ENCODE data around the gene MALSU1.
"Not testable (repeated sequence)": the region's sequence is repeated elsewhere in the genome, so short reads cannot be mapped to it uniquely, and the experiment has no call there.

MALSU1 gene

DNA sequence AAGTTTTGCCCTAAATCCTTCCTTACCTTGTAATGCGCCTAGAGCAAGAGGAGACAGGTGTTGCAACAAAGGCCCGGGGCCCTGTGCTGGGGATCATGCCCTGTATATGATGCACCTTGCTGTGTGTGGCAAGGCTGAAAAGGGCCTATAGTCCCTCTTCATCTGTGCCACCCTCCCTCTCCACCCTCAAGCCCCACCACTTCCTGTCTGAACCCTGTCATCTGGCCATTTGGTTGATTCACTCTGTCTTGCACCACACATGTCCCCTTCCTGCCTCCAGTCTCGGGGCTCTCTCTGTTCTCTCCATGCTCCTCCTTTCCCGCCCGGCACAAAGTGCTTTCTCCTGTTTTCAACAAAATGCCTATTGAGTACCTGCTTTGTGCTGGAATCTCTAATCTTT is 11.5 kb upstream of the MALSU1 start:
- no peak for DNase-seq

GRCh38 chr7:23290993-23291392 is 8.1 kb upstream of the MALSU1 start:
- DNase-seq: no peak

GRCh38 chr7:23291957-23292560 is 7.1 kb upstream of the MALSU1 start:
- no peak for DNase-seq

DNA sequence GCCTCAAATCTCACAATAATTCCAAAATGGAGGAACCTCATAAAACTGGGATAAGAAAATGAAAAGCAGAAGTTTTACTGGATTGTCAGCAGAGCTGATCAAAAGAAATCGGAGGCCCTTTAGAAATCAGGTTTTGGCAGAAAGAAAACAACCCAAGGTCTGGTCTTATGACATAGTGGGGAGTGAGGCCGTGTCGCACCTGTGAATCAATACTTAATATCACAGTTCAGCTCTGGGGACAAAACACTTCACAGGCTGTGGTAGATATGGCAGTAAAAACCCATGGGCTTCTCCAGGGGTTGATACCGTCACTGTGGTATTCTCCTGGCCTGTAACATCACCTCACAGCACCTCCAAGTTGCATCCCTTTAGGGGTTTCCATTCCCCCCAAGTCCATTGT is 6.5 kb upstream of the MALSU1 start:
- DNase-seq: no peak

- DNase-seq: no peak
Measured at GRCh38 chr7:23293500-23294073, 5.6 kb upstream of the MALSU1 start.

- no peak for DNase-seq
Measured at GRCh38 chr7:23294549-23295400, 4.4 kb upstream of the MALSU1 start.

- DNase-seq: no peak
Measured at GRCh38 chr7:23295401-23295697, 3.8 kb upstream of the MALSU1 start.

DNA sequence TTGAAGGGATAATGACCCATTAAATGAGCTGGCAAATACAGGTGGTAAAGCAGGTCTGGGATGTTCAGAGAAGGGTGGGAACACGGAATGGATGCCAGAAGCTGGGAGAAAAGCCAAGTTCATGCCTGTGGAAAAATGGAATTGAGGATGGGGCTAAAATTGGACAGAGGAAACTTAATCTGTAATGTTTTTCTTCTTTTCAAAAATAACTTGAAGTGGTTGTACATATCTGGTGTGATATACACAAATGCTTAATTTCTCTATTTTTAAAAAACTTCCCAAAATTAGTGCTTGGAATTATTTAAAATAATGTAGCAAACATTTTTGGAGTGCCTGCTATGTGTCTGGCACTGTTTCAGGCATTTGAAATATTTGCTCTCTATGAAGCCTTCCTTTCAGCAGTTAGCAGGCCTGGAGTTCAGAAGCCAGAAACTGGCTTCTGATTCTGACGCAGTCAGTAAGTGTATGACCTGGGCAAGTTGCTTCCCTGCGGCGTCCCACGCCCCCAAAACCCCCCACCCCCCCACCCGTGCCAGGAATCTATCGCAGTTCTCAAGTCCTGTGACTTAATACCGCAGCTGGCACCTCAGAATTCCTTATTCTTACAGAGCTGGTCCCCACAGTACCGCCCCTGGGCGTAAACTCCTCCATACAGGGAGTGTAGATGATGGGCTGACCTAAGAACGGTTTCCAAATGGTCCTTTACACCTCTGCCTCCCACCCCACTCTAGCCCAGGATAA is 828 bp upstream of the MALSU1 start:
- no peak for DNase-seq

- no peak for DNase-seq
Measured at GRCh38 chr7:23299770-23300300, 696 bp downstream of the MALSU1 start.

GRCh38 chr7:23306936-23307521 is 7.9 kb downstream of the MALSU1 start:
- no peak for DNase-seq

DNA sequence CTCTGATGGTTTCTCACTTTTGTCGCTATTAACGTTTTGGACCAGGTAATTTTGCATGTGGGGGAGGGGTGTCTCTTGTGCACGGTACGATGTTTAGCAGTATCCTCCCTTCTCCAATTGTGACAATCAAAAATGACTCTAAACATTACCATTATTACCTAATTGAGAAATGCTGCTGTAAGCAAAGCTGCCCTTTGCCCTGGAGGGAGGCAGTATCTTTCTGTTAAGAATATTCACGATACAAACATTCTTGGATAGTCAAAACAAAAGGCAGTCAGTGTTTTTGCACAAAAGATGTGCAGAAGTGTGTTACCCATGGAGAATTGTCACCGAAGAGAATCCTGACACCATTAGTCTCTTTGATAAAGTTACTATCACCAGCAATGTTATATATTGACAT is 9.6 kb downstream of the MALSU1 start:
- no peak for DNase-seq

DNA sequence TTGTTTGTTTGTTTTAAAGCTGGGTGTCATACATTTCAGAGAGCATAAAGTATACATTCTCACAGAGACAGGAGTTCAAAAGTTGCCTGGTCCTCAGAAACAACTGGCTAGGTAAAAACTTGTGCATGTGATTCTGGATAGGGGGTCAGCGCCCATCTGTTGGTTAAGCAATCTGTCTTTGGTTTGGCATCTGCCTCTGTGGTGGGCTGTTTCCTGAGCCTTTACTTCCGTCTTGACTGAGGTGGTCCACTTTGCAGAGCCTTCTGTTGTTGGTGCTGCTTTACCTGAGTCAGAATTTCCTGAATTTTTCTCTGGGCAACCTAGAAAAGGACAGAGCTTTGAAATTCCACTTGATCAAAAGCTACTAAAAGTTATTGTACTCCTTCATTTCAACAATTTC is 13.0 kb downstream of the MALSU1 start:
- DNase-seq: not testable (repeated sequence)

DNA sequence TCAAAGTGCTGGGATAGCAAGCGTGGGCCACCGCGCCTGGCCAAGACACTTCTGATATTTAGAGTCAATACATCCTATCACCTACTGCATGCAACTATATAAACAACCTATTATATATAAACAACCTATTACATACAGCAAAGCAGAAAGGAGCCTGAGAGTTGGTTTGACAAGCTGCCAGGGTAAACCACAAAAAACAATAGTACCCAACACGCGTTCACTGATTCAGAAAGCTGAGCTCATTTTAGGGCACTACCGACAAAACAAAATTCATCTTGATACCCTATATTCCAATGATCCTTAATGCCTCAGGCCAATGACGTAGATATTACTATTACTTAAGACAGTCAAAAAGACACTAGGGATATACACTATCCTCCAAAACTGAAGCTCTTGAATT is 16.2 kb downstream of the MALSU1 start:
- no peak for DNase-seq

DNA sequence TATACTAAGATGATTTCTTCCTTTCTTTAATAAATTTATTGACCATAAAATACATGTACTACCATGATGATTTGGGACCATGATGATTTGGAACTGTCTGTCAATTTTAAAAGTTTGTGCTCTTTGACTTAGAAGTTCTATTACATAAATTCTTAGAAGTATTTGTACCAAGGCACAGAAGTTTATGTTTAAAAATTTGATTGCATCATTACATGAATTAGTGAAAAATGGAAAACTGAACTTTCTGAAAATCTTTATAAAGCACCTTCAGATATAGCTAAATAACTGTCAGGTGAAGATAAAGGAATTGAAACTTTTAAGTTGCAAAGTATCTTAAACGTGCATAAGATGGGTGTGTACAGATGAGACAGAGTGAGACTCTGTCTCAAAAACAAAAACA is 32.0 kb downstream of the MALSU1 start:
- no peak for DNase-seq

DNA sequence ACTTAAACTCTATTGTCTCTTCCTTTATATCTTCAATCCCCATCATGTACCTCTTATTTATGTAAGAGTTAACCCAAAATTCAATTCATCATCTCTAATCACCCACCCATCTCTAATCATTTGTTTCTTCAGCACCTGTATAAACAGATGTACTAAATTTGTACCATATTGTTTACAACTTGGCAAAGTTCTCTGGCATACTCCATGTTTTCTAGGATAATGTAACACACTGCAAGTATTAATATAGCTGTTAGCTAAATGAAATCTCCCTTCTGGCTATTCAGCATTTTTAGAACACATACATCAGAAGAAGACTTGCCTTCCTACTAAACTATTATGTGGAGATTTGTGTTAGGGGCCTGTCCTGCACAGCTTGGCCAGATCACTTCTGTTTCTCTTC is 33.1 kb downstream of the MALSU1 start:
- DNase-seq: no peak

- no peak for DNase-seq
Measured at GRCh38 chr7:23332910-23333612, 33.9 kb downstream of the MALSU1 start.

DNA sequence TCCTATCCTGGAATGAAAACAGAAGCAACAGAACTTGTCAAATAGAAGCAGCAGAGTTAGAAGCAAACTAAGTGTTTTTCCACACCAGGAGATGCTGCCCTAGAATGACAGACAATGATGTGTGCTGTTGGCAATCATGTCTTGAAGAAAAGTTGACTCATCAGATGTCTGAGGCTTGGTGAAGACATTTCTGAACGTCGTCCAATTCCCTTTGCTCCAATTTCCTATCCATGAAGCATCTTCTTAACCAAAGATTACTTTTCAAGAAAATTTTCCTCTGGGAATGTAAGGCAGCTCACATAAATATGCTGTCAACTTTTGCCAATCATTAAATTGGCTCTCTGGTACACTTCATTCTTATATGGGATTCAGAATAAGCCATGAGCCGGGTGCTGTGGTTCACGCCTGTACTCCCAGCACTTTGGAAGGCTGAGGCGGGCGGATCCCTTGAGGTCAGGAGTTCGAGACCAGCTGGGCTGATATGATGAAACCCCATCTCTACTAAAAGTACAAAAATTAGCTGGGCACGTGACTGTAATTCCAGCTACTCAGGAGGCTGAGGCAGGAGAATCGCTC is 34.6 kb downstream of the MALSU1 start:
- no peak for DNase-seq

- DNase-seq: no peak
Measured at GRCh38 chr7:23334482-23335056, 35.4 kb downstream of the MALSU1 start.

DNA sequence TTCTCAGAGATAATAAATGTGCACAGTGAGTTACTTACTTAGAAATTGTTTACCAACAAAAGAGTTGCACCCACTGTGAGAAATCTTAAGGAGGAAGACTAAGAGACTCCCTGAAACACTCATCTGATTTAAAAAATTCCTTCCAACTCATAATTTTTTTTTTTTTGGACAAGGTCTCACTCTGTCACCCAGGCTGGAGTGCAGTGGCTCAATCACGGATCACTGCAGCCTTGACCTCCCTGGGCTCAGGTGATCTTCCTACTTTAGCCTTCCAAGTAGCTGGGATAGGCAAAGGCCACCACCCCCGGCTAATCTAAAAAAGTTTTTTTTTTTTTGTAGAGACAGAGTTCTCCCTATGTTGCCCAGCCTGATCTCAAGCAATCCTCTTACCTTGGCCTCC is 36.0 kb downstream of the MALSU1 start:
- DNase-seq: no peak

- DNase-seq: no peak
Measured at GRCh38 chr7:23335621-23336020, 36.5 kb downstream of the MALSU1 start.

- no peak for DNase-seq
Measured at GRCh38 chr7:23336086-23336485, 36.9 kb downstream of the MALSU1 start.

Data from activated gamma-delta T cell (primary cell).